Muscle of leg (tissue), 11 donors: ENCODE results near the gene POU3F3. TPM values are rescaled to one million over a fixed set of nuclear protein-coding genes. Genes with fewer than 3 reads are reported as not detected.

ENCODE experiments used
- DNase-seq: peaks from one replicate; pipeline ENCODE4 v3.0.0; 2013
- H3K27ac ChIP-seq: one replicate; pipeline ENCODE4 v1.5.1; 2013; ENCODE audit warnings: mild to moderate bottlenecking, low read length, control low read depth
- H3K27me3 ChIP-seq: one replicate; pipeline ENCODE4 v1.6.1; 2013; ENCODE audit warnings: low read length; ENCODE audit not compliant: control insufficient read depth, insufficient read depth
- H3K36me3 ChIP-seq: one replicate; pipeline ENCODE4 v1.6.1; 2013; ENCODE audit warnings: low read length; ENCODE audit not compliant: control insufficient read depth, insufficient read depth
- H3K4me1 ChIP-seq: one replicate; pipeline ENCODE4 v1.6.1; 2013; ENCODE audit warnings: low read length; ENCODE audit not compliant: control insufficient read depth, insufficient read depth
- H3K4me3 ChIP-seq: one replicate; pipeline ENCODE4 v1.5.1; 2013; ENCODE audit warnings: low read length, control low read depth
- H3K9me3 ChIP-seq: replicated peaks from 2 replicates; pipeline ENCODE4 v1.6.1; 2013; ENCODE audit warnings: low read depth, low read length; ENCODE audit not compliant: control insufficient read depth
- WGBS: methylation state at CpG from one replicate; pipeline ENCODE4 v1.1.5; 2013; ENCODE audit warnings: missing lambda C conversion rate; ENCODE audit not compliant: insufficient coverage; 5-methylcytosine and 5-hydroxymethylcytosine counted together
- polyA plus RNA-seq, 8 donors: library from polyadenylated mRNA; unstranded; fragments of 120-200 nt; gene quantifications; one replicate each; pipeline versions ENCODE4 v1.2.1 to v1.2.3, GENCODE V29; 2013; ENCODE audit warnings: inconsistent platforms in 1 of 8, low replicate concordance in 1 of 8; ENCODE audit not compliant: insufficient read length in 8 of 8, insufficient read depth in 1 of 8
- total RNA-seq: library from RNA; stranded (reverse); fragments of 120-200 nt; gene quantifications from one replicate; pipeline ENCODE4 v1.2.4, GENCODE V29; 2013

The POU3F3 gene
- total and polyA plus RNA-seq, 9 donors = 0.05 to 0.14 (median 0.13) TPM; not detected in 4

DNA sequence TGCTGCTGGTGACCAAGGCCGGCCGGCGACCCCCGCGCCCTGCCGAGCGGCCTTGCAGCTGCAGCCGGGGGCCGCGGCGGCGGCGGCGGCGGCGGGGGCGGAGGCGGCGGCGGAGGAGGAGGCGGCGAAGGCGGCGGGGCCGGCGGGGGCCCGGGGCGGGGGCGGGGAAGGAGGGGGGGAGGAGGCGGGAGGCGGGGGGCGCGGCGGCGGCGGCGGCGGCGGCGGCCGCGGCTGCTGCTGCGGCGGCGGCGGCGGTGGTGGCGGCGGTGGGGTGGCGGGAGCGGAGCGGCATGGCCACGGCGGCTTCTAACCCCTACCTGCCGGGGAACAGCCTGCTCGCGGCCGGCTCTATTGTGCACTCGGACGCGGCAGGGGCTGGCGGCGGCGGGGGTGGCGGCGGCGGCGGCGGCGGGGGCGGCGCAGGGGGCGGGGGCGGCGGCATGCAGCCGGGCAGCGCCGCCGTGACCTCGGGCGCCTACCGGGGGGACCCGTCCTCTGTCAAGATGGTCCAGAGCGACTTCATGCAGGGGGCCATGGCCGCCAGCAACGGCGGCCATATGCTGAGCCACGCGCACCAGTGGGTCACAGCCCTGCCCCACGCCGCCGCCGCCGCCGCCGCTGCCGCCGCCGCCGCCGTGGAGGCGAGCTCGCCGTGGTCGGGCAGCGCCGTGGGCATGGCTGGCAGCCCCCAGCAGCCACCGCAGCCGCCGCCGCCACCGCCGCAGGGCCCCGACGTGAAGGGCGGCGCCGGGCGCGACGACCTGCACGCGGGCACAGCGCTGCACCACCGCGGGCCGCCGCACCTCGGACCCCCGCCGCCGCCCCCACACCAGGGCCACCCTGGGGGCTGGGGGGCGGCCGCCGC is 1.5 kb downstream of the POU3F3 start:
- Histone ChIP-seq H3K4me1 (peaks cover 33% of the 10 kb centered on the region), H3K27me3 (peaks cover 75% of the 10 kb centered on the region), H3K9me3 (no peaks in the 10 kb centered on the region), H3K4me3 (no peak overlapping the region), H3K27ac (no peak overlapping the region), H3K36me3 (no peaks in the 10 kb centered on the region)
- under 1% methylated on average over 83 of the region's 135 CpGs for WGBS
- DNase-seq = no peak

DNA sequence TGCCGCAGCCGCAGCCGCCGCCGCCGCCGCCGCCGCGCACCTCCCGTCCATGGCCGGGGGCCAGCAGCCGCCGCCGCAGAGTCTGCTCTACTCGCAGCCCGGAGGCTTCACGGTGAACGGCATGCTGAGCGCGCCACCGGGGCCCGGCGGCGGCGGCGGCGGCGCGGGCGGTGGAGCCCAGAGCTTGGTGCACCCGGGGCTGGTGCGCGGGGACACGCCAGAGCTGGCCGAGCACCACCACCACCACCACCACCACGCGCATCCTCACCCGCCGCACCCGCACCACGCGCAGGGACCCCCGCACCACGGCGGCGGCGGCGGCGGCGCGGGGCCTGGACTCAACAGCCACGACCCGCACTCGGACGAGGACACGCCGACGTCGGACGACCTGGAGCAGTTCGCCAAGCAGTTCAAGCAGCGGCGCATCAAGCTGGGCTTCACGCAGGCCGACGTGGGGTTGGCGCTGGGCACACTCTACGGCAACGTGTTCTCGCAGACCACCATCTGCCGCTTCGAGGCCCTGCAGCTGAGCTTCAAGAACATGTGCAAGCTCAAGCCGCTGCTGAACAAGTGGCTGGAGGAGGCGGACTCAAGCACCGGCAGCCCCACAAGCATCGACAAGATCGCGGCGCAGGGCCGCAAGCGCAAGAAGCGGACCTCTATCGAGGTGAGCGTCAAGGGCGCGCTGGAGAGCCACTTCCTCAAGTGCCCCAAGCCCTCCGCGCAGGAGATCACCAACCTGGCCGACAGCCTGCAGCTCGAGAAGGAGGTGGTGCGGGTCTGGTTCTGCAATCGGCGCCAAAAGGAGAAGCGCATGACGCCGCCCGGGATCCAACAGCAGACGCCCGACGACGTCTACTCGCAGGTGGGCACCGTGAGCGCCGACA is 2.4 kb downstream of the POU3F3 start:
- Histone ChIP-seq H3K27me3 (peaks cover 71% of the 10 kb centered on the region), H3K9me3 (no peaks in the 10 kb centered on the region), H3K36me3 (no peaks in the 10 kb centered on the region), H3K4me3 (no peak overlapping the region), H3K27ac (no peak overlapping the region), H3K4me1 (peaks cover 33% of the 10 kb centered on the region)
- WGBS = under 1% methylated on average over 88 of the region's 106 CpGs
- DNase-seq = no peak

GRCh38 chr2:104856973-104857261 is 3.0 kb downstream of the POU3F3 start:
- WGBS = 2% methylated on average over 22 of the region's 41 CpGs
- no peak overlapping the region for H3K27ac ChIP-seq
- H3K4me3 ChIP-seq = no peak overlapping the region
- H3K4me1 ChIP-seq = peaks cover 34% of the 10 kb centered on the region
- no peaks in the 10 kb centered on the region for H3K9me3 ChIP-seq
- H3K27me3 ChIP-seq = peaks cover 71% of the 10 kb centered on the region
- H3K36me3 ChIP-seq = no peaks in the 10 kb centered on the region
- DNase-seq = no peak

GRCh38 chr2:104857262-104858005 is 3.5 kb downstream of the POU3F3 start:
- WGBS = 0% methylated on average over 2 of the region's 33 CpGs
- no peak for DNase-seq
- H3K36me3 ChIP-seq = no peaks in the 10 kb centered on the region
- no peak overlapping the region for H3K27ac ChIP-seq
- no peaks in the 10 kb centered on the region for H3K9me3 ChIP-seq
- H3K4me3 ChIP-seq = no peak overlapping the region
- peaks cover 34% of the 10 kb centered on the region for H3K4me1 ChIP-seq
- H3K27me3 ChIP-seq = peaks cover 71% of the 10 kb centered on the region

GRCh38 chr2:104858006-104858978 is 4.4 kb downstream of the POU3F3 start:
- Histone ChIP-seq H3K4me3 (no peak overlapping the region), H3K27me3 (peaks cover 70% of the 10 kb centered on the region), H3K4me1 (peaks cover 27% of the 10 kb centered on the region), H3K9me3 (no peaks in the 10 kb centered on the region), H3K36me3 (no peaks in the 10 kb centered on the region), H3K27ac (no peak overlapping the region)
- no CpG with 5 or more reads among the region's 18 CpGs for WGBS
- DNase-seq = no peak

DNA sequence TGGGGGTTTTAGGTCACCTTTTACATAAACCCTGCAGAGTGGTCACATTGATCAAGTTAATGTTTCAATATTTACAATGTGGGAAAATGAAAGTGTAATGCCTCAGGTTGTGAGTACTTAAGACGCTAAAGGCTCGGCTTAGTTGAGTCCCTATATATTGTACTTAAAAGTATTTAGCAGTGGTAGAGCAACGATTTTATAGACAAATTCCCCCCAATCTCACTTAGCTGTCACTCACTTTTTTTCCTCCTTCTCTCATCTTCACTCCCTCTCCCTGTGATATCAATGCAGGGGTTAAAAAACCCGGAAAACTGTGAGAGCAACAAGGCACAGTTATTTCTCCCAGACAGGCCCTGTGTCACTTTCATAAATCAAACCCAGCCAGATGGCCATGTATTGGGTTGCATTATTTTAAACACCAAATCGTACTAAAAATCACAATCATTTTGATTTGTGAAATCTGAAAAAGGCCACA is 5.4 kb downstream of the POU3F3 start:
- peaks cover 70% of the 10 kb centered on the region for H3K27me3 ChIP-seq
- peaks cover 19% of the 10 kb centered on the region for H3K4me1 ChIP-seq
- H3K9me3 ChIP-seq = no peaks in the 10 kb centered on the region
- no CpG with 5 or more reads among the region's 5 CpGs for WGBS
- DNase-seq = no peak
- no peak overlapping the region for H3K4me3 ChIP-seq
- no peaks in the 10 kb centered on the region for H3K36me3 ChIP-seq
- H3K27ac ChIP-seq = no peak overlapping the region

- H3K9me3 ChIP-seq = no peaks in the 10 kb centered on the region
- no peaks in the 10 kb centered on the region for H3K36me3 ChIP-seq
- no peak overlapping the region for H3K27ac ChIP-seq
- no peak for DNase-seq
- H3K4me1 ChIP-seq = peaks cover 14% of the 10 kb centered on the region
- no peak overlapping the region for H3K4me3 ChIP-seq
- WGBS = no CpG with 5 or more reads among the region's 1 CpG
- H3K27me3 ChIP-seq = peaks cover 70% of the 10 kb centered on the region
Observed at GRCh38 chr2:104859766-104860450, 6.0 kb downstream of the POU3F3 start.

GRCh38 chr2:104860451-104860790 is 6.5 kb downstream of the POU3F3 start:
- no peak overlapping the region for H3K27ac ChIP-seq
- no peaks in the 10 kb centered on the region for H3K9me3 ChIP-seq
- H3K36me3 ChIP-seq = no peaks in the 10 kb centered on the region
- WGBS = 29% methylated on average over 1 of the region's 4 CpGs
- peaks cover 14% of the 10 kb centered on the region for H3K4me1 ChIP-seq
- H3K4me3 ChIP-seq = no peak overlapping the region
- H3K27me3 ChIP-seq = peaks cover 74% of the 10 kb centered on the region
- no peak for DNase-seq
